Prostate gland (tissue), 2 donors: ENCODE measurements around the gene LMTK3.

Experiments used
- POLR2A ChIP-seq: fragments of 450-650 bp; IDR thresholded peaks from one replicate; pipeline ENCODE4 v1.6.1; 2016; ENCODE audit warnings: antibody characterized with exemption, mild to moderate bottlenecking
- TF ChIP-seq, protein P1 (sequence below), 4 experiments: fragments of 200-600 bp in 2 of 4; fragments of 450-650 bp in 2 of 4; sonication (generic) in 2 of 4; IDR thresholded peaks; 1 replicate in 3 of 4; 2 replicates in 1 of 4; pipeline ENCODE4 v1.5.1; 2016 to 2019; ENCODE audit warnings: antibody characterized with exemption in 4 of 4, mild to moderate bottlenecking in 2 of 4, moderate library complexity in 2 of 4

DNA sequence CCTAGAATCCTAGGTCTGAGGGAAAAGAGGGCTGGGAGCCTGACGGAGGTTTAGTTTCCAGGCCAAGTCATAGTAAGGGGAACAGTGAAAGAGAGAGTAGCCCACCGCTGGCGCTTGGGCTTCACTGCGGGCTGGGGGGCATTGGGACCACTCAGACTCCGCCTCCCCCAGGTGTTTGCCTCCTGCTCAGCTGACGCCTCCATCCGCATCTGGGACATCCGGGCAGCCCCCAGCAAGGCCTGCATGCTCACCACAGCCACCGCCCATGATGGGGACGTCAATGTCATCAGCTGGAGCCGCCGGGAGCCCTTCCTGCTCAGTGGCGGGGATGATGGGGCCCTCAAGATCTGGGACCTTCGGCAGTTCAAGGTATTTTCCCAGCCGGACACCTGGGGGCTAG is 60.8 kb downstream of the LMTK3 start:
- TF ChIP-seq, protein P1, sequence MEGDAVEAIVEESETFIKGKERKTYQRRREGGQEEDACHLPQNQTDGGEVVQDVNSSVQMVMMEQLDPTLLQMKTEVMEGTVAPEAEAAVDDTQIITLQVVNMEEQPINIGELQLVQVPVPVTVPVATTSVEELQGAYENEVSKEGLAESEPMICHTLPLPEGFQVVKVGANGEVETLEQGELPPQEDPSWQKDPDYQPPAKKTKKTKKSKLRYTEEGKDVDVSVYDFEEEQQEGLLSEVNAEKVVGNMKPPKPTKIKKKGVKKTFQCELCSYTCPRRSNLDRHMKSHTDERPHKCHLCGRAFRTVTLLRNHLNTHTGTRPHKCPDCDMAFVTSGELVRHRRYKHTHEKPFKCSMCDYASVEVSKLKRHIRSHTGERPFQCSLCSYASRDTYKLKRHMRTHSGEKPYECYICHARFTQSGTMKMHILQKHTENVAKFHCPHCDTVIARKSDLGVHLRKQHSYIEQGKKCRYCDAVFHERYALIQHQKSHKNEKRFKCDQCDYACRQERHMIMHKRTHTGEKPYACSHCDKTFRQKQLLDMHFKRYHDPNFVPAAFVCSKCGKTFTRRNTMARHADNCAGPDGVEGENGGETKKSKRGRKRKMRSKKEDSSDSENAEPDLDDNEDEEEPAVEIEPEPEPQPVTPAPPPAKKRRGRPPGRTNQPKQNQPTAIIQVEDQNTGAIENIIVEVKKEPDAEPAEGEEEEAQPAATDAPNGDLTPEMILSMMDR (IDR thresholded peaks at IDR 0.05), result no peak
- no peak for TF ChIP-seq POLR2A
